ENCODE results near the gene SLC6A12. TPM values are rescaled to one million over a fixed set of nuclear protein-coding genes. Genes with fewer than 3 reads are reported as not detected.

The SLC6A12 gene
- total and polyA plus RNA-seq, 10 donors: 0.35 to 3.1 (median 1.8) TPM

DNA sequence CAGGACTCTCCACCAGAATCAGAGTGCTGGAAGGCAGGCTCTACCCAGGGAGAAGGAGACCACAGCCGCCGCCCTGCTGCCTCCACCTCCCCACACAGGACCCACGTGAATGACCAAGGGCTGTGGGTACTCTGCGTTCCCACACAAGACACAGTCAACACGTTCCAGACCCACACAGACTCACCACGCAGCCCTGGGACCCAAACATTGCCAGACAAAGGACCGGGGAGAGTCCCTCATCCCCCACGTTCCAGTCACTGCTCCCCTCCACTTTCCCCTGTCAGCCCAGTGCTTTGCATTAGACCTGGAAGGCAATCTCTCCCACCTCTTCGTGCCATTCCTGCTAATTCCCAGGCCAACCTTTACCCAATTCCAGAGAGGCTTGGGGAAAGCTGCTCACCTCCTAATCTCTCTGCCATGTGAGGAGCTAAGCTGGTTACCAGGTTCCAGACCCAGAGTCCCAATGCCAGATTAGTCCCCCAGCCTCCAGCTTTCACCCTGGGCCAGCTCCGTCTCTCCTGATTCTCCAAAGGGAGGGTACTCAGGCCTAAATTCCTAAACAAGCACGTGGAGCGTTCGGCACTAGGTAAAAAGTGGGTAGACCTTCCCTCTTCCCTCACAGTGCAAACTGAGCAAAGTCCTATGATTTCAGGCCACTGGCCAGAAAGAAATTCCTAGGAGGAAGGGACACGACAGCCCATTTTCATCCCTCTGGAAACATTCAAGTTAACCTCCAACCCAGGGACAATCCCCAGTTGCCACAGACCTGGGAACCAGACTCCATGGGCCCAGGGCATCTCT, 43.8 kb upstream of the SLC6A12 start:
- H3K27me3 ChIP-seq (replicated peaks in 1 of 7): peaks cover 0 to 76% (median 11%) of the 10 kb centered on the region in 7 donors
- H3K36me3 ChIP-seq: no peaks in the 10 kb centered on the region
- intact Hi-C loops (cut with DNase I; ENCODE audit: low total_unique reads): no loop called here
- H3K4me1 ChIP-seq: no peaks in the 10 kb centered on the region
- TF ChIP-seq POLR2A (IDR thresholded peaks at IDR 0.05) (no peak), POLR2AphosphoS5 (IDR thresholded peaks at IDR 0.05) (no peak)
- TF ChIP-seq, protein P1, sequence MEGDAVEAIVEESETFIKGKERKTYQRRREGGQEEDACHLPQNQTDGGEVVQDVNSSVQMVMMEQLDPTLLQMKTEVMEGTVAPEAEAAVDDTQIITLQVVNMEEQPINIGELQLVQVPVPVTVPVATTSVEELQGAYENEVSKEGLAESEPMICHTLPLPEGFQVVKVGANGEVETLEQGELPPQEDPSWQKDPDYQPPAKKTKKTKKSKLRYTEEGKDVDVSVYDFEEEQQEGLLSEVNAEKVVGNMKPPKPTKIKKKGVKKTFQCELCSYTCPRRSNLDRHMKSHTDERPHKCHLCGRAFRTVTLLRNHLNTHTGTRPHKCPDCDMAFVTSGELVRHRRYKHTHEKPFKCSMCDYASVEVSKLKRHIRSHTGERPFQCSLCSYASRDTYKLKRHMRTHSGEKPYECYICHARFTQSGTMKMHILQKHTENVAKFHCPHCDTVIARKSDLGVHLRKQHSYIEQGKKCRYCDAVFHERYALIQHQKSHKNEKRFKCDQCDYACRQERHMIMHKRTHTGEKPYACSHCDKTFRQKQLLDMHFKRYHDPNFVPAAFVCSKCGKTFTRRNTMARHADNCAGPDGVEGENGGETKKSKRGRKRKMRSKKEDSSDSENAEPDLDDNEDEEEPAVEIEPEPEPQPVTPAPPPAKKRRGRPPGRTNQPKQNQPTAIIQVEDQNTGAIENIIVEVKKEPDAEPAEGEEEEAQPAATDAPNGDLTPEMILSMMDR (IDR thresholded peaks at IDR 0.05 in 8 of 11, conservative IDR thresholded peaks at IDR 0.05 in 3 of 11): no peak
- WGBS, 5 donors: 66 to 81% (median 77%) methylated on average over 14 of the region's 14 CpGs
- DNase-seq: no peak
- no peak overlapping the region for H3K27ac ChIP-seq
- no peak overlapping the region for H3K4me3 ChIP-seq
- no peaks in the 10 kb centered on the region for H3K9me3 ChIP-seq

DNA sequence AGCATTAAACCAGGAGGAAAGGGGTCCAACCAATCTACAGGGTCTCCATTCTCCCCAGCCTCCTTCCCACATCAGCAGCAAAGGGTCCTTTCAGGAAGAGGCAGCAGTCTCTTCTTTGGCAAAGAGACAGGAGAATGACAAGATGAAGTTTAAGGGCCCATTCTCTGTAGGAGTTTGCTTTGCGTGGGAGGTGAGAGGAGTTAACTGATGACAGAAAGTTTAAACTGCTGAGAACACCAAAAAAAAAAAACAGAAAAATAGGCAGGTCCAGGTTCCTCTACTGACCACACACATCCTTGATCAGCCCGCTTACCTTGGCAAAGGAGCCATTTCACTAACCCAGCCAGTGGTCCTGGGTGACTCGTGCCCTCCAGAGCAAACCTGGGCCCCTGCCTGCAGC, 43.0 kb upstream of the SLC6A12 start:
- H3K4me3 ChIP-seq: no peak overlapping the region
- intact Hi-C loops (cut with DNase I; ENCODE audit: low total_unique reads): no loop called here
- TF ChIP-seq POLR2A (IDR thresholded peaks at IDR 0.05) (no peak), POLR2AphosphoS5 (IDR thresholded peaks at IDR 0.05) (no peak)
- TF ChIP-seq, protein P1 (IDR thresholded peaks at IDR 0.05 in 8 of 11, conservative IDR thresholded peaks at IDR 0.05 in 3 of 11): no peak
- no peaks in the 10 kb centered on the region for H3K4me1 ChIP-seq
- H3K36me3 ChIP-seq: no peaks in the 10 kb centered on the region
- peaks cover 0 to 70% (median 11%) of the 10 kb centered on the region in 7 donors for H3K27me3 ChIP-seq (replicated peaks in 1 of 7)
- DNase-seq: no peak
- no peaks in the 10 kb centered on the region for H3K9me3 ChIP-seq
- no peak overlapping the region for H3K27ac ChIP-seq
- 77 to 88% (median 80%) methylated on average over 3 of the region's 3 CpGs for WGBS, 5 donors

DNA sequence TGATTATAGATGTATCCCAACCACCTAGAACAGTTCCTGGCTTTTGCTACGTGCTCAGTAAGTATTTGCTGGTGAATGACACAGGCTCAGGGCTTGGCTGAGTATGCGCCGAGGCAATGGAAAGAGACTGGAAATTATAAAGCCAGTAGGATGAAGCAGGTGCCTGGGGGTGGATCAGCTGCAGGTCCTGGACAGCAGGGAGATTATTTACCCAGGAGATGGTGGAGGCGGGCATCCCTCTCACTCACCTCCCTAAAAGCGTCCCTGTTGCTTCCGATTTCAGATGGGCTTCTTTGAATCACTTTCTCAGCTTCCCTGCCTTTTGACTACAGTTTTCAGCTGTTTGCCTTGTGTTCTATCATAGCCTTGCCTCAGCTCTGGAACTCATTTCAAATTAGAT, 42.3 kb upstream of the SLC6A12 start:
- Histone ChIP-seq H3K27ac (no peak overlapping the region), H3K27me3 (replicated peaks in 1 of 7) (peaks cover 0 to 63% (median 11%) of the 10 kb centered on the region in 7 donors), H3K36me3 (no peaks in the 10 kb centered on the region), H3K4me3 (no peak overlapping the region), H3K9me3 (no peaks in the 10 kb centered on the region), H3K4me1 (no peaks in the 10 kb centered on the region)
- no peak for DNase-seq
- WGBS, 5 donors: 93 to 97% (median 94%) methylated on average over 6 of the region's 6 CpGs
- TF ChIP-seq, protein P1 (IDR thresholded peaks at IDR 0.05 in 8 of 11, conservative IDR thresholded peaks at IDR 0.05 in 3 of 11): no peak
- TF ChIP-seq POLR2A (IDR thresholded peaks at IDR 0.05): no peak
- TF ChIP-seq POLR2AphosphoS5 (IDR thresholded peaks at IDR 0.05): no peak
- intact Hi-C loops (cut with DNase I; ENCODE audit: low total_unique reads): no loop called here

DNA sequence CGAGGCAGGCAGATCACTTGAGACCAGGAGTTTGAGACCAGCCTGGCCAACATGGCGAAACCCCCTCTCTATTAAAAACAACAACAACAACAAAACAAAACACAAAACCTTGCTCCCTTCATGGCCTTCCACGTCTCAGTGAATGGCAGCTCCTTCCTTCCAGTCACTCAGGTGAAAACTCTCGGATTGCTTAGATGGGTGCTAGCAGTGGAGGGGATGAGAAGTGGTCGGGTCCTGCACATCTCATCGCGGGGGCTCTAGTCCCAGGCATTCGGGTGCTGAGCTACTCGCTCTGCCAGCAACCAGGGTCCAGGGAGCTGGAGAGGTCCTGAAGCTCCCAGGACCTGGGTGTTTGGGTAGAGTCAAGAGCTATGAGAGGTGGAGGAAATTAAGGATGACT, 41.0 kb upstream of the SLC6A12 start:
- no peak for TF ChIP-seq POLR2A (IDR thresholded peaks at IDR 0.05)
- TF ChIP-seq POLR2AphosphoS5 (IDR thresholded peaks at IDR 0.05): no peak
- TF ChIP-seq, protein P1 (IDR thresholded peaks at IDR 0.05 in 8 of 11, conservative IDR thresholded peaks at IDR 0.05 in 3 of 11): no peak
- H3K4me3 ChIP-seq: no peak overlapping the region
- no peak for DNase-seq
- H3K36me3 ChIP-seq: no peaks in the 10 kb centered on the region
- 79 to 88% (median 85%) methylated on average over 9 of the region's 9 CpGs for WGBS, 5 donors
- intact Hi-C loops (cut with DNase I; ENCODE audit: low total_unique reads): no loop called here
- no peaks in the 10 kb centered on the region for H3K9me3 ChIP-seq
- H3K27ac ChIP-seq: no peak overlapping the region
- peaks cover 0 to 54% (median 11%) of the 10 kb centered on the region in 7 donors for H3K27me3 ChIP-seq (replicated peaks in 1 of 7)
- no peaks in the 10 kb centered on the region for H3K4me1 ChIP-seq

All from spleen (tissue), 11 donors.